ENCODE results near the gene RAET1E. TPM values are rescaled to one million over a fixed set of nuclear protein-coding genes. Genes with fewer than 3 reads are reported as not detected.

RAET1E gene
- total RNA-seq, 1 experiment from 2014 or later, result not detected

GRCh38 chr6:149933036-149933435 is 35.1 kb upstream of the RAET1E start:
- DNase-seq, result no peak
- H2BK20ac ChIP-seq (ENCODE audit: low read depth, low read length, poor library complexity, severe bottlenecking), result no peak overlapping the region
- H2BK12ac ChIP-seq (ENCODE audit: insufficient read length, low read depth, low read length), result no peak overlapping the region
- H4K91ac ChIP-seq (ENCODE audit: insufficient read length, low read depth, low read length), result no peak overlapping the region
- no peak overlapping the region for H2BK5ac ChIP-seq (ENCODE audit: insufficient read length, low read length)
- no peak overlapping the region for H3K4ac ChIP-seq (ENCODE audit: low read depth, low read length)
- H3K23me2 ChIP-seq (ENCODE audit: insufficient read length, low read depth, low read length, poor library complexity, severe bottlenecking), result no peaks in the 10 kb centered on the region
- Mint-ChIP-seq H3K4me1 (0 out of 4 replicates have a peak, but pooled peaks cover 0 to under 1% of the 10 kb centered on the region in 2 experiments), H3K4me3 (no peak overlapping the region), H3K27me3 (ENCODE audit: low read depth) (peaks cover 97% of the 10 kb centered on the region), H3K36me3 (ENCODE audit: insufficient read depth in 1 of 3, low read depth in 3 of 3) (no peaks in the 10 kb centered on the region), H3K9me3 (no peaks in the 10 kb centered on the region), H3K27ac (no peak overlapping the region)
- H4K8ac ChIP-seq (replicated peaks; ENCODE audit: insufficient read length, low read depth, low read length), result no peak overlapping the region
- H3K4me2 ChIP-seq (ENCODE audit: insufficient read depth, insufficient read length, low read length), result no peak overlapping the region
- no peak for TF ChIP-seq CTCF (conservative IDR thresholded peaks at IDR 0.05)
- no peak overlapping the region for H2AFZ ChIP-seq (ENCODE audit: low read length)
- no peak overlapping the region for H3K9ac ChIP-seq (ENCODE audit: extremely low read depth, insufficient read length, low read length)
- no peak overlapping the region for H2BK15ac ChIP-seq (ENCODE audit: low read depth, low read length)
- no peaks in the 10 kb centered on the region for H3K4me1 ChIP-seq (ENCODE audit: insufficient read depth, low read length)
- no peaks in the 10 kb centered on the region for H3K9me3 ChIP-seq (ENCODE audit: control insufficient read depth, low read depth, low read length)
- no peaks in the 10 kb centered on the region for H3K79me1 ChIP-seq (ENCODE audit: insufficient read depth, low read depth, low read length, poor library complexity, severe bottlenecking)
- peaks cover 30% of the 10 kb centered on the region for H3K27me3 ChIP-seq (ENCODE audit: insufficient read depth, low read length)
- H2BK120ac ChIP-seq (ENCODE audit: low read depth, low read length, poor library complexity, severe bottlenecking), result no peak overlapping the region
- H2AK5ac ChIP-seq (ENCODE audit: insufficient read length, low read length), result no peak overlapping the region
- no peaks in the 10 kb centered on the region for H4K20me1 ChIP-seq (ENCODE audit: control insufficient read depth, insufficient read depth, insufficient read length)
- no peak overlapping the region for H3K14ac ChIP-seq (ENCODE audit: insufficient read depth, low read length)
- no peak overlapping the region for H3T11ph ChIP-seq (ENCODE audit: low read length)
- H3K23ac ChIP-seq (ENCODE audit: insufficient read length, low read depth, low read length), result no peak overlapping the region
- no CpG with 5 or more reads among the region's 5 CpGs for WGBS (ENCODE audit: extremely low coverage, insufficient read length, low lambda C conversion rate)
- H4K5ac ChIP-seq (ENCODE audit: insufficient read length, low read depth, low read length), result no peak overlapping the region
- H3K27ac ChIP-seq (ENCODE audit: insufficient read length, low read depth, low read length), result no peak overlapping the region
- H3K79me2 ChIP-seq (ENCODE audit: insufficient read depth, low read length), result no peaks in the 10 kb centered on the region
- no peak overlapping the region for H3K56ac ChIP-seq (ENCODE audit: insufficient read length, low read depth, low read length)
- no peak overlapping the region for H3K18ac ChIP-seq (ENCODE audit: insufficient read length, low read depth, low read length)
